Measurements from ENCODE around the gene EFHC1.

Gene EFHC1

GRCh38 chr6:52537001-52537753, 117.0 kb downstream of the EFHC1 start:
- no peaks in the 10 kb centered on the region for H3K27me3 ChIP-seq (ENCODE audit: control insufficient read depth, insufficient read depth, low read length)
- H3K27ac ChIP-seq (ENCODE audit: low read length): no peak overlapping the region
- DNase-seq (ENCODE audit: low read depth, low spot score): no peak
- H3K9me3 ChIP-seq (ENCODE audit: control insufficient read depth, insufficient read depth, low read length): no peaks in the 10 kb centered on the region
- peaks cover 6% of the 10 kb centered on the region for H3K4me1 ChIP-seq (ENCODE audit: control insufficient read depth, insufficient read depth, low read length)
- no peaks in the 10 kb centered on the region for H3K36me3 ChIP-seq (ENCODE audit: control insufficient read depth, insufficient read depth, low read length)
- H3K4me3 ChIP-seq (ENCODE audit: low read length): no peak overlapping the region
- WGBS (ENCODE audit: insufficient coverage, insufficient read length): no CpG with 5 or more reads among the region's 8 CpGs

GRCh38 chr6:52538252-52538900, 118.2 kb downstream of the EFHC1 start:
- Histone ChIP-seq H3K36me3 (ENCODE audit: control insufficient read depth, insufficient read depth, low read length) (no peaks in the 10 kb centered on the region), H3K4me3 (ENCODE audit: low read length) (no peak overlapping the region), H3K27ac (ENCODE audit: low read length) (no peak overlapping the region), H3K27me3 (ENCODE audit: control insufficient read depth, insufficient read depth, low read length) (no peaks in the 10 kb centered on the region), H3K9me3 (ENCODE audit: control insufficient read depth, insufficient read depth, low read length) (no peaks in the 10 kb centered on the region), H3K4me1 (ENCODE audit: control insufficient read depth, insufficient read depth, low read length) (peaks cover 6% of the 10 kb centered on the region)
- WGBS (ENCODE audit: insufficient coverage, insufficient read length): no CpG with 5 or more reads among the region's 5 CpGs
- DNase-seq (ENCODE audit: low read depth, low spot score): no peak

GRCh38 chr6:52538901-52539354, 118.8 kb downstream of the EFHC1 start:
- Histone ChIP-seq H3K27ac (ENCODE audit: low read length) (no peak overlapping the region), H3K9me3 (ENCODE audit: control insufficient read depth, insufficient read depth, low read length) (no peaks in the 10 kb centered on the region), H3K4me1 (ENCODE audit: control insufficient read depth, insufficient read depth, low read length) (peaks cover 6% of the 10 kb centered on the region), H3K36me3 (ENCODE audit: control insufficient read depth, insufficient read depth, low read length) (no peaks in the 10 kb centered on the region), H3K27me3 (ENCODE audit: control insufficient read depth, insufficient read depth, low read length) (no peaks in the 10 kb centered on the region), H3K4me3 (ENCODE audit: low read length) (no peak overlapping the region)
- no CpG with 5 or more reads among the region's 5 CpGs for WGBS (ENCODE audit: insufficient coverage, insufficient read length)
- no peak for DNase-seq (ENCODE audit: low read depth, low spot score)

GRCh38 chr6:52539607-52540006, 119.5 kb downstream of the EFHC1 start:
- H3K36me3 ChIP-seq (ENCODE audit: control insufficient read depth, insufficient read depth, low read length): no peaks in the 10 kb centered on the region
- no peaks in the 10 kb centered on the region for H3K27me3 ChIP-seq (ENCODE audit: control insufficient read depth, insufficient read depth, low read length)
- no peaks in the 10 kb centered on the region for H3K9me3 ChIP-seq (ENCODE audit: control insufficient read depth, insufficient read depth, low read length)
- DNase-seq (ENCODE audit: low read depth, low spot score): no peak
- no peak overlapping the region for H3K27ac ChIP-seq (ENCODE audit: low read length)
- WGBS (ENCODE audit: insufficient coverage, insufficient read length): no CpG with 5 or more reads among the region's 6 CpGs
- H3K4me1 ChIP-seq (ENCODE audit: control insufficient read depth, insufficient read depth, low read length): peaks cover 6% of the 10 kb centered on the region
- no peak overlapping the region for H3K4me3 ChIP-seq (ENCODE audit: low read length)

GRCh38 chr6:52540286-52540902, 120.3 kb downstream of the EFHC1 start:
- no peaks in the 10 kb centered on the region for H3K27me3 ChIP-seq (ENCODE audit: control insufficient read depth, insufficient read depth, low read length)
- H3K4me3 ChIP-seq (ENCODE audit: low read length): no peak overlapping the region
- no peaks in the 10 kb centered on the region for H3K36me3 ChIP-seq (ENCODE audit: control insufficient read depth, insufficient read depth, low read length)
- WGBS (ENCODE audit: insufficient coverage, insufficient read length): no CpG with 5 or more reads among the region's 3 CpGs
- peaks cover 7% of the 10 kb centered on the region for H3K4me1 ChIP-seq (ENCODE audit: control insufficient read depth, insufficient read depth, low read length)
- H3K9me3 ChIP-seq (ENCODE audit: control insufficient read depth, insufficient read depth, low read length): no peaks in the 10 kb centered on the region
- no peak overlapping the region for H3K27ac ChIP-seq (ENCODE audit: low read length)
- no peak for DNase-seq (ENCODE audit: low read depth, low spot score)

- no peak for DNase-seq (ENCODE audit: low read depth, low spot score)
- no peak overlapping the region for H3K4me3 ChIP-seq (ENCODE audit: low read length)
- no peaks in the 10 kb centered on the region for H3K9me3 ChIP-seq (ENCODE audit: control insufficient read depth, insufficient read depth, low read length)
- H3K27ac ChIP-seq (ENCODE audit: low read length): no peak overlapping the region
- WGBS (ENCODE audit: insufficient coverage, insufficient read length): no CpG with 5 or more reads among the region's 6 CpGs
- peaks cover 9% of the 10 kb centered on the region for H3K4me1 ChIP-seq (ENCODE audit: control insufficient read depth, insufficient read depth, low read length)
- no peaks in the 10 kb centered on the region for H3K36me3 ChIP-seq (ENCODE audit: control insufficient read depth, insufficient read depth, low read length)
- H3K27me3 ChIP-seq (ENCODE audit: control insufficient read depth, insufficient read depth, low read length): no peaks in the 10 kb centered on the region
Observed at GRCh38 chr6:52541135-52541534, 121.0 kb downstream of the EFHC1 start.

- DNase-seq (ENCODE audit: low read depth, low spot score): no peak
- no peaks in the 10 kb centered on the region for H3K36me3 ChIP-seq (ENCODE audit: control insufficient read depth, insufficient read depth, low read length)
- no peaks in the 10 kb centered on the region for H3K9me3 ChIP-seq (ENCODE audit: control insufficient read depth, insufficient read depth, low read length)
- no peak overlapping the region for H3K4me3 ChIP-seq (ENCODE audit: low read length)
- no peaks in the 10 kb centered on the region for H3K27me3 ChIP-seq (ENCODE audit: control insufficient read depth, insufficient read depth, low read length)
- H3K4me1 ChIP-seq (ENCODE audit: control insufficient read depth, insufficient read depth, low read length): peaks cover 6% of the 10 kb centered on the region
- WGBS (ENCODE audit: insufficient coverage, insufficient read length): no CpG with 5 or more reads among the region's 1 CpG
- H3K27ac ChIP-seq (ENCODE audit: low read length): no peak overlapping the region
Observed at GRCh38 chr6:52543262-52543661, 123.1 kb downstream of the EFHC1 start.

- no CpG with 5 or more reads among the region's 10 CpGs for WGBS (ENCODE audit: insufficient coverage, insufficient read length)
- Histone ChIP-seq H3K27me3 (ENCODE audit: control insufficient read depth, insufficient read depth, low read length) (no peaks in the 10 kb centered on the region), H3K36me3 (ENCODE audit: control insufficient read depth, insufficient read depth, low read length) (no peaks in the 10 kb centered on the region), H3K9me3 (ENCODE audit: control insufficient read depth, insufficient read depth, low read length) (no peaks in the 10 kb centered on the region), H3K4me3 (ENCODE audit: low read length) (no peak overlapping the region), H3K27ac (ENCODE audit: low read length) (no peak overlapping the region), H3K4me1 (ENCODE audit: control insufficient read depth, insufficient read depth, low read length) (peaks cover 6% of the 10 kb centered on the region)
- no peak for DNase-seq (ENCODE audit: low read depth, low spot score)
Observed at GRCh38 chr6:52543729-52544601, 123.8 kb downstream of the EFHC1 start.

- H3K36me3 ChIP-seq (ENCODE audit: control insufficient read depth, insufficient read depth, low read length): no peaks in the 10 kb centered on the region
- H3K9me3 ChIP-seq (ENCODE audit: control insufficient read depth, insufficient read depth, low read length): no peaks in the 10 kb centered on the region
- no CpG with 5 or more reads among the region's 9 CpGs for WGBS (ENCODE audit: insufficient coverage, insufficient read length)
- H3K4me1 ChIP-seq (ENCODE audit: control insufficient read depth, insufficient read depth, low read length): peaks cover 4% of the 10 kb centered on the region
- no peak for DNase-seq (ENCODE audit: low read depth, low spot score)
- no peak overlapping the region for H3K27ac ChIP-seq (ENCODE audit: low read length)
- H3K27me3 ChIP-seq (ENCODE audit: control insufficient read depth, insufficient read depth, low read length): no peaks in the 10 kb centered on the region
- no peak overlapping the region for H3K4me3 ChIP-seq (ENCODE audit: low read length)
Observed at GRCh38 chr6:52544602-52545405, 124.7 kb downstream of the EFHC1 start.
